ENCODE results near the gene BORCS5.
"Not testable (repeated sequence)": the region's sequence is repeated elsewhere in the genome, so short reads cannot be mapped to it uniquely, and the experiment has no call there.

BORCS5 gene

DNA sequence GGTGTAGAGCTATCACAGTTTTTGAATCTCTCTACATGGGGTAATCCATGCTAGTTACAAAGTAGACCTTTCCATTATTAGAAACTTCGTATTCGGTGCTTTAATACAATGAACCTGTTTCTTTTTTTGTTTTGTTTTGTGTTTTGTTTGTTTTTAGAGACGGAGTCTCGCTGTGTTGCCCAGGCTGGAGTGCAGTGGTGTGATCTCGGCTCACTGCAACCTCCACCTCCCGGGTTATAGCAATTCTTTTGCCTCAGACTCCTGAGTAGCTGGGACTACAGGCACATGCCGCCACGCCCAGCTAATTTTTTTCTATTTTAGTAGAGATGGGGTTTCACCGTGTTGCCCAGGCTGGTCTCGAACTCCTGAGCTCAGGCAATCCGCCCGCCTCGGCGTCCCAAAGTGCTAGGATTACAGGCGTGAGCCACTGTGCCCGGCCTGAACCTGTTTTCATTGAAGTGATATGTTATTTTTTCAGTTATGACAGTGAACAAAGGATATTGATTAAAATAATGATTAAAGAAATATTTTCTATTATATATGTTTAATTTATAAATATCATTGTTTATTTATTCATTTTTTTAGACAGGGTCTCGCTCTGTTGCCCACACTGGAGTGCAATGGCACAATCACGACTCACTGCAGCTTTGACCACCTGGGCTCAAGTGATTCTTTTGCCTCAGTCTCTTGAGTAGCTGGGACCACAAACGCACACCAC is 5.3 kb upstream of the BORCS5 start:
- in situ Hi-C loops (cut with HindIII; ENCODE audit: low sequenced_read_pairs), result not testable (repeated sequence)

DNA sequence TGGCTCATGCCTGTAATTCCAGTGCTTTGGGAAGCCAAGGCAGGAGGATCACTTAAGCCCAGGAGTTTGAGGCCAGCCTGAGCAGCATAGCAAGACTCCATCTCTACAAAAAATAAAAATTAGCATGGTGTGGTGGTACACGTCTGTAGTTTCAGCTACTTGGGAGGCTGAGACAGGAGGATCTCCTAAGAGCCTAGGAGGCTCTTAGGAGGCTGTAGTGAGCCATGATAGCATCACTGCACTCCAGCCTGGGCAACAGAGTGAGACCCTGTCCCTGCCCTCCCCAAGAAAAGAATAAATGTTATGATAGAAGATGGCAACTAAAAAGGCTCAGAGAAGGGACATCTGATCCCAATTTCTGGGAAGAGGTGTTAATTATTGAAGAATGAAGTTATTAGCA is 3.6 kb upstream of the BORCS5 start:
- in situ Hi-C loops (cut with HindIII; ENCODE audit: low sequenced_read_pairs), result no loop called here

DNA sequence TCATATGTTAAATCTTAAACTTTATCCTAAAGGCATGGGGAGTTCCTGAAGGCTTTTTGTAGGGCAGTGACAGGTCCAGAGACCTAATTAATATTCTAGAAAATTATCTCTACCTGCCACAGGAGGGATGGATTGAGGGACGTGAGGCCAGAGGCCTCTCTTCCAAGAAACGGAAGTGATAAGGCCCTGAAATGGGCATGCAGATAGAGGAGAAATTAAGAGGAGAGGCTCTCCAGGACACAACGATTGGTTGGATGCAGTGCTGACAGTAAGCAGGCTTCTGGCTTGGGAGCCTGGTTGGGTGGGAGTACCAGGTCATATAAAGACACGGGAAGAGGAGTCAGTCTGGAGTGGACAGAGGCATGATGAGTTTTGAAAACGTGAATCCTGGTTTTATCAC is 3.1 kb upstream of the BORCS5 start:
- in situ Hi-C loops (cut with HindIII; ENCODE audit: low sequenced_read_pairs), result no loop called here

DNA sequence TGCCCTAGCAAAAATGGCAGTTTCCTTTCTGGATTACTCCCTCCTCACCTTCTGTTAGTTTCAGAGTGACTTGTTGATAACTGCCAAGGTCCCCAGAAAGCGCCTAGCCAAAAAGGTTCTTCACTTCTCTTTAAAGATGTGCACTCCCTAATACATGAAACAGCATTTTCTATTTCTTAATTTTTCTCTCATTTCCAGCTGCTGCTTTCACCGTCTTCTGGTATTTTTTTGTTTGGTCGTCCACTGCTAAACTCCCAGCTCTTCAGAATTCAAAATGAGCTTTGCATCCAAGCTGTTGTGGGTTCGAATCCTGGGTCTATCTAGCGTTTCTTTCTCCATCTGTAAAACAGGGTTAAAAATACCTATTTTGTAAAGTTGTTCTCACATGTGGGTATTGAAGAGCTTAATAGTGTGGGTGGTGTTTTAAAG is 397 bp upstream of the BORCS5 start:
- in situ Hi-C loops (cut with HindIII; ENCODE audit: low sequenced_read_pairs), result no loop called here

DNA sequence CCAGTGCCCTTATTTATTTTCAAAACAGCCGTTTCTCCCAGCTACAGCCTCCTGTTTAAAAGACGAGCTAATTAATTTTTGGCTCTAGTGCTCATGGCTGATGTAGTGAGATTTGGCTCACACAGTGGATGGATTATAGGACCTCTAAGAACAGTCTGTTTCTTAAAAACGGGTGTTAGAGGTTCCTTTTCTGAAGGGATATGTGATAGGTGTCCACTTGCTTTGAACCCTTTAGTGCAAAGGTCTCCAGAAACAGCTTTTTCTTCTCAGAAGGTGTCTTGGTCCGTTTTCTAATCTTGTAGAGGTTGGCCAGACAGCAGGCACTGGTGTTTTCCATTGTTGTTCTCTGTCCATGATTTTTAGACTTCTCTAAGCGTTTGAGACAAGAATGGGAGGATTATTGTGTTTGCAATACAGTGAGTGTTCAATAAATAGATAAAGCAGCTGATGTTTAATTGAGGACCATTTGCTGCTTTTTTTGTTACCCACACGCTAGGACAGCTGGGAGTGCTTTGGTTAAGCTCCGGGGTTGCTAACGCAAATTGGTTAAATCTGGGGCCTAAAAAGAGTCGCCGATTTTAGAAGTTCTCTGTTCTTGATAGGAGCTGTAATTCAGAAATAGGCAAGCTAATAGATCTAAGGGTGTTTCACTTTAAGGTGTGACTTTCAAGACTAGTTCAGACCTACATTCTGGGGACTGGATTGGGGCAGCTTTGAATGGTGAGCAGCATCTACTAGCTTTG is 1.0 kb downstream of the BORCS5 start:
- in situ Hi-C loops (cut with HindIII; ENCODE audit: low sequenced_read_pairs), result no loop called here

DNA sequence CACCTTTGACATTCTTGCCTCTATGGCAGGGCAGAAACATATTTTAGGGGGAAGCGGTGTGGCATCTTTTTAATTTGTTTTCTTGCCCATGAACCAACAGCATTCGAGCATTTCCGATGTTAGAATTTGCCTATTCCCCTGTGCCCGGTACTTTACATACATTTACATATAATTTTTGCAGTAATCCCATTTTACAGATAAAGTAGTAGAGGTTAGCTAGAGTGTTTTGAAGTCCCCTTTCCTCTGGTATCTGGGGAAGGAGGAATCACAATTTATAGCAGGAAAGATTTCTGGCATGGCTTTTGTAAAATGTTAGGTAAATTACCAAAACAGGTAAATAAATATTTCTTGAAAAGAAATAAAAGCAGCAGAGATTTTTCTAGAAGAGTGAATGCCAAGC is 1.6 kb downstream of the BORCS5 start:
- in situ Hi-C loops (cut with HindIII; ENCODE audit: low sequenced_read_pairs), result no loop called here

DNA sequence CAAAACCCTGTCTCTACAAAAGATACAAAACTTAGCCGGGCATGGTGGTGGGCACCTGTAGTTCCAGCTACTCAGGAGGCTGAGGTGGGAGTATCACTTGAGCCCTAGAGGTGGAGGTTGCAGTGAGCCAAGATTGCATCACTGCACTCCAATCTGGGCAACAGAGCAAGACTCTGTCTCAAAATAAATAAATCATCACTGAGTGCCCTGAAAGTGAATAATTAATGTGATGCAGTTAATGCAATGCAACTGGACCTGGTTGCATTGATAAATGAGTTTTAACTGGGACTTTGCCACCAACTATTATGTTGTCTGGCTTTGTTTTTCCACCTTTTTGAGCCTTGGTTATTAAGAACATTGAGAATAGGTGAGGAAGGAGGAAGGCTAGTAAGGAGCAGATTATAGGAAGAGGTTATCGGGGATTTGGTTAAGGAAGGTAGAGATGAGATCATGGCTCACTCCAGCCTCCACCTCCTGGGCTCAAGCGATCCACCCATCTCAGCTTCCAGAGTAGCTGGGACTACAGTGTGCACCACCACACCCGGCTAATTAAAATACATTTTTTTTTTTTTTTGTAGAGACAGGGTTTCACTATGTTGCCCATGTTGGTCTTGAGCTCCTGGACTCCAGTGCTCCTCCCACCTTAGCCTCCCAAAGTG is 8.0 kb downstream of the BORCS5 start:
- in situ Hi-C loops (cut with HindIII; ENCODE audit: low sequenced_read_pairs), result loop anchor here (5.0 kb wide), 1 partner anchor 232 kb away; no protein-coding TSS in a partner anchor

DNA sequence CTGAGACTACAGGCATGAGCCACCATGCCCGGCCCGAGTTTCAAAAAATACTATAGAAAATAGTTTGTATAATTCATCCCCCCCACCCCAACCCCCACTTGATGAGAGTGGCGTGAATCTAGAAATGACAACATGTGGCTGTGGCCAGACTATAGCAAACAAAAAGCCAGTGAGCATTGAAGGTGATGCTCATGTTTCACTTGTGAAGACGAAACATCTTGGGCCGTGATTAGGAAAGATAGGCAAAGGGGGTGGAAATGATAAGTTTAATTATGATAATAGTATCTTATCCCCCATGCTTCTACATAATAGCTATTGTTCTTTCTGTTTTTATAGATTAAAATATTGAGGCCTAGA is 8.5 kb downstream of the BORCS5 start:
- in situ Hi-C loops (cut with HindIII; ENCODE audit: low sequenced_read_pairs), result loop anchor here (5.0 kb wide), 1 partner anchor 232 kb away; no protein-coding TSS in a partner anchor

DNA sequence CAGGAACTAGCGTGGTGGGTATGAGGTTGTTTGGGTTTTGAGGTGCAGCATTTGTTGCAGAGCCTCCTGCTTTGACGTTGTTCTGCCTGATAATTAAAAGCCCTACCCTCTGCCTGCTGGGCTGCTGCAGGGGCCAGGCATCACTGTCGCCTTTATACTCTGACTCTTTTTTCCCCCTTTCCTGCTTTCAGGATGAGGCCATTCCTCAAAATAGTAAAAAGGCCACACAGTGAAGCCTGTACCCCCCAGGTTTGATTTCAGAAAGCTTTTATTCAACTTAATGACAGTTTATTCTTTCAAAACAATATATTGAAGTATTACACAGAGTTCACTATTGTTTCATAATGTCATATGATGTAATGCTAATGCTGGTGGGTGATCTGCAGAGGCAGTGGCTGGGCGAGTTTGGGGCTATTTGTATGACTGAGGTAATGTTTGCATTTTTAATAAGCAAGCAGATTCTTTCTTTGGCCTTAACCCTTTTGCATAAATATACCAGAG is 9.1 kb downstream of the BORCS5 start:
- in situ Hi-C loops (cut with HindIII; ENCODE audit: low sequenced_read_pairs), result loop anchor here (5.0 kb wide), 1 partner anchor 231 kb away; no protein-coding TSS in a partner anchor

DNA sequence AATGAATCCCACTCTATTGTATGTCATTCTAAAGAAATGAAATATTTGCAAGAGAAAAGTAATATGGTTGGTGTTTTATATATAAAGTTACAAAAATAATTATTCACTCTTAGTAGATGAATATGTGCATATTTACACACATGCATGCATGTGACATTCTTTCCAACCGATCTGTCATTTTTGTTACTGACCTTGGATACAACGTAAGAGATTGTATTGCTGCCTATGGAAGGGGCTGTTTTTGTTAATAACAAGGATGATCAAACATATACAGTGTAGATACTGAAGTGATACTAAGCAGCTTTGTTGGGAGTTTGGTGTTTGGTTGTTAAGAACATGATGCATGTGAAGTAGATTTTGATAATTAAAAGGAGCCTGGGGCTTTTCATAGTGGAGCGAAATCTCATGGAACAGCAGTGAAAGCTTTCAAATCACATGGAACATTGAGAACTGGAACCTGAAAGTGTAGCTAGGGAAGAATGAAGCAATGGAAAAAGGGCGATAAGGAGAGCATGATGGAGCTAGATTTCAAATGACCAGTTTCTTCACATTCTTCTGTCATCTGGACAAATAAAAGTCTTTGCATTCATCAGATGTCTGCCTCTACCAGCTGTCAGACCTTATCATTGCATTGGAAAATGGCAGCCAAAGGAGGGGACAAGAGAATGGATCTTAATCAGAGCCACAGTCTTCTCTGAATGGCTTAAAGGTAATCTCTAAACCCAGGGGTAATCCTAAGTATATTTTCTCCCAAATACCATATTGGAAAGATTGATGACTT is 10.0 kb downstream of the BORCS5 start:
- in situ Hi-C loops (cut with HindIII; ENCODE audit: low sequenced_read_pairs), result loop anchor here (5.0 kb wide), 1 partner anchor 230 kb away; no protein-coding TSS in a partner anchor

DNA sequence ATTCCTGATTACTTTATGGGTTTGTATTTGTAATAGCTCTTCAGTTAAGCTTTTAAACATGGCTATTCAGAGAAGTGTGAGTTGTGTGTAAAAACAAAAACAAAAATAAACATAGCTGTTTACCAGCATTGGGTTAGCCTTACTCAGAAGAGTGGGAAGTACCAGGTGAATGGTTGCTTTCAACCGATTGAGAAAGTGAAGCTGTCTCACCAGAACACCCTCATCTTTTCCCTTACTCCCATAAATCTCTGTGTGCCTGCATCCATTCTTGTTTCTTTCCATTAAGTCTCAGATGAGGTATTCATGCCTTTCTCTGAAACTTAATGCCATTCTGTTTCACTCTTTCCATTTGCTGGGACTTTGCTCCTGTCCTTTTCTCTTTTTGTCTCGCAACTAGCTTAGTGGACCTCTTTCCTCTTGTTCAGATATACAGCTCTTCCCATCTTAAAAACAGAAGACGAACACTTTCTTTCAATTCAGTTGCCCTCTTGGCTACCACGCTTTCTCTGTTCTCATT is 10.7 kb downstream of the BORCS5 start:
- in situ Hi-C loops (cut with HindIII; ENCODE audit: low sequenced_read_pairs), result loop anchor here (5.0 kb wide), 1 partner anchor 230 kb away; no protein-coding TSS in a partner anchor

DNA sequence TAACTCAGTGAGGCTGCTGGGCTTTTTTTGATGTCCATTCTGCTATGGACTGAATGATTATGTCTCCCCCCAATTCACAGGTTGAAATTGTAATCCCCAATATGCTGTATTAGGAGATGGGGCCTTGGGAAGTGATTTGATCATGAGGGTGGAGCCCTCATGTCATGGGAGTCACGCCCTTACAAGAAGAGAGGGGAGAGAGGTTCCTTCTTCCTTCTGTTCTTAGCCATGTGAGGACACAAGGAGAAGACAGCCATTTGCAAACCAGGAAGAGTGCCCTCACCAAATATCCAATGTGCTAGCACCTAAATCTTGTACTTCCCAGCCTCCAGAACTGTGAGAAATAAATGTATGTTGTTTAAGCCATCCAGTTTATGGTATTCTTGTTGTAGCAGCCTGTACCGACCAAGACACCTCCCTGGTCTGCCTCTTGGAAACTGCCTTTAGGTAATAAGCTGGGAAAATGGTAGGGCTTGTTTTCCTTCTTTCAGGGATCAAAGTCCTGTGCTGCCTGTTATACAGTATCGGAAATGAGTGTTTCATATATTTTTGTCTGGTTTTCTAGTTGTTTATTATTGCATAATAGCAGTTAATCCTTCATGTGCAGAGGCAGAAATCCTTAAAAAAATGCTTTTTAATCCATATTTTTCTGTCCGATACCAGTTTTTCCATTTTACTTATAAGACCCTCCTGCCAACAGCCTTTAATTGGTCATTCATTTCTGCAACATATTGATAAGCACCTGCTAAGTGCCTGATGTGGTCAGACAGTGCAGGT is 16.3 kb downstream of the BORCS5 start:
- in situ Hi-C loops (cut with HindIII; ENCODE audit: low sequenced_read_pairs), result no loop called here

DNA sequence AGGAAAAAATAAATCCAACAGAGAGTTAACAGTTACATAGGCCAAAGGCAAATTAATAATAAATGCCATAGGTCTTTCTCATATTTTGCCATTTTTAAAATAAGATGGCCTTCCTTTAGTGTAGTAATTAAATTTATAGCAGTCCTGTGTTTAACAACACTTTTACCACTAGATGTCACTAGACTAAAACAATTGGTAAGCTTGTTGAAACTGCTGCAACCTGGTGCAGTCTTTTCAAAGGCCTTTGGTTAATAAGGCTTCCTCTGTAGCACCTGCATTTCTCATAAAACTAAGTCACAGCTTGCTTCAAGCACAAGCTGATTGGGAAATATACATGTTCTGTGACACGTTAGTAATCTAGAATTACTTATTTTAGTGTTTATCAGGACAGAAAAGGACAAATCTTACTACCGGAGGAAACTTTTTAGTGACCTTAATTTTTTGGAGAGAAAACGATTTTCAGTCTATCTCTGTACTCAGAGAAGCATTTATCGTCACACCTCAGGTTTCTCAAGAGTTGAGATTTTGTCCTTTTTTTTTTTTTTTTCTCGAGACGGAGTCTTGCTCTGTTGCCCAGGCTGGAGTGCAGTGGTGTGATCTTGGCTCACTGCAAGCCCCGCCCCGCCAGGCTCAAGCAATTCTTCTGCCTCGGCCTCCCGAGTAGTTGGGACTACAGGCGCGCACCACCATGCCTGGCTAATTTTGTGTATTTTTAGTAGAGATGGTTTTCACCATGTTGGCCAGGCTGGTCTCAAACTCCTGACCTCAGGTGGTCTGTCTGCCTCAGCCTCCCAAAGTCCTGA is 20.0 kb downstream of the BORCS5 start:
- in situ Hi-C loops (cut with HindIII; ENCODE audit: low sequenced_read_pairs), result loop anchor here (25.0 kb wide), 1 partner anchor 285 kb away; no protein-coding TSS in a partner anchor

DNA sequence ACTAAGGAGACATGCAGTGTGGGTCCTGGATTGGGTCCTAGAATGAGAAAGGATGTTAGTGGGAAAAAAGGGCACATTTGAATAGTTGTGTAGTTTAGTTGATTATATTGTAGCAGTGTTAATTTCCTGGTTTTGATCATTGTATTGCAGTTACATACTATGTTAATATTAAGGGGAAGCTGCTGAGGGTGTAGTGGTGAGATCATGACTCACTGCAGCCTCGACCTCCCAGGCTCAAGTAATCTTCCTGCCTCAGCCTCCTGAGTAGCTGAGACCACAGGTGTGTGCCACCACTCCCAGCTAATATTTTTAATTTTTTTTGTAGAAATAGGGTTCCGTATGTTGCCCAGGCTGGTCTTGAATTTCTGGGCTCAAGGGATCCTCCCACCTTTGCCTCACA is 21.7 kb downstream of the BORCS5 start:
- in situ Hi-C loops (cut with HindIII; ENCODE audit: low sequenced_read_pairs), result loop anchor here (25.0 kb wide), 1 partner anchor 284 kb away; no protein-coding TSS in a partner anchor

DNA sequence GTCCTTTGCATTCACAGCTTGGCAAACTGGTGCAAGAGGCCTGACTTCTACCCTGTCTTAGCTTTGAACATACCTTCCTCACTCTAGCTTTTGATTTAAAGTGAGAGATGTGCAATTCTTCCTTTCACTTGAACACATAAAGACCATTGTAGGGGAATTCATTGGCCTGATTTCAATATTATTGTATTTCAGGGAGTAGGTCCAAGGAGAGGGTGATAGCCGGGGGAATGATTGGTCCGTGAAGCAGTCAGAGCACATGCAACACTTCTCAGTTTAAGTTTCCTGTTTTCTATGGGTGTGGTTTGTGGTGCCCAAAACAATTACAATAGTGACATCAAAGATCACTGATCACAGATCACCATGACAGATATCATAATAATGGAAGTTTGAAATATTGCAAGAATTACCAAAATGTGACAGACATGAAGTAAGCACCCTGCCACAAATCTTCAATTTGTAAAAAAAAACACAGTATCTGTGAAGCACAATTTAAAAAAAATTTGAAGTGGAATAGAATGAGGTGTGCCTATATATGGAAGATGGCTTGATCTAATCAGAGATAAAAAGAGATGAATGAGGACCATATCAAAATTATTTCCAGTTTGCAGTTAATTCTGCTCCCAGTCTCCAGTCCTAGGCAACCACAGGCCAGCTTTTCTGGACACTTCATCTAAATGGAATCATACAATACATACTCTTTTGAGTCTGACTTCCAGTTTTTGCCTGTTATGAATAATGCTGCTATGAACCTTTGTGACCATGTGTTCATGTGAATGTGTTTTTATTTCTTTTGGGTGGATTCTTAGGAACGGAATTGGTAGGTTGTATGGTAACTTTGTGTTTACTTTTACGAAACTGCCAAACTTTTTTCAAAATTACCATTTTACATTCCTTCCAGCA is 23.2 kb downstream of the BORCS5 start:
- in situ Hi-C loops (cut with HindIII; ENCODE audit: low sequenced_read_pairs), result loop anchor here (25.0 kb wide), 1 partner anchor 282 kb away; no protein-coding TSS in a partner anchor

DNA sequence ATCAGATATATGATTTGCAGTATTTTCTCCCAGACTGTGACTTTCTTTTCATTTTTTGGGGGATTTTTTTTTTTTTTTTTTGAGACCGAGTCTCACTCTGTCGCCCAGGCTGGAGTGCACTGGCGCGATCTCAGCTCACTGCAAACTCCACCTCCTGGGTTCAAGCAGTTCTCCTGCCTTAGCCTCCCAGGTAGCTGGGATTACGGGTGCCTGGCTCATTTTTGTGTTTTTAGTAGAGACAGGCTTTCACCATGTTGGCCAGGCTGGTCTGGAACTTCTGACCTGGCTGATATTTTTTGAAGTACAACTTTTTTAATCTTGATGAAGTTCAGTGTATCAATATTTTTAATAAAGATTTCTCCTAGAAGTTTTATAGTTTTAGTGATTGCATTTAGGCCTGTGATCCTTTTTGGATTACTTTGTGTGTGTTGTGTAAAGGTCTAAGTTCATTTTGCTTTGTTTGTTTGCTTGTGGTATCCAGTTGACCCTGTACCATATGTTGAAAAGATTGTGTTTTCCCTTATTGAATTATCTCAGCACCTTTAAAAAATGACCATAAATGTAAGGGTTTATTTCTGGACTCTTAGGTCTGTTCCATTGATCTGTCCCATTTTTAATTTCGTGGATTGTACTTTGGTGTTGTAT is 24.2 kb downstream of the BORCS5 start:
- in situ Hi-C loops (cut with HindIII; ENCODE audit: low sequenced_read_pairs), result loop anchor here (25.0 kb wide), 1 partner anchor 281 kb away; no protein-coding TSS in a partner anchor

DNA sequence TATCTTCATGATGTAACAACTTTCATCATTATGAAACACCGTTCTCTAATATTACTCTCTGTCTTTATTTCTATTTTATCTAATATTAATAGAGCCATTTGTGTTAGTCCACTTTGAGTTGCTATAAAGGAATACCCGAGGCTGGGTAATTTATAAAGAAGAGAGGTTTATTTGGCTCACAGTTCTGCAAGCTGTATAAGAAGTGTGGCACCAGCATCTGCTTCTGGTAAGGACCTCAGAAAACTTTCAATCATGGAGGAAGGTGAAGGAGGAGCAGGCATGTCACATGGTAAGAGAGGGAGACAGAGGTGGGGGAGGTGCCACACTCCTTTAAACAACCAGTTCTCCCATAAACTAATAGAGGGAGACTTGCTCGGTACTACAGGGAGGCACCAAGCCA is 25.1 kb downstream of the BORCS5 start:
- in situ Hi-C loops (cut with HindIII; ENCODE audit: low sequenced_read_pairs), result loop anchor here (25.0 kb wide), 1 partner anchor 280 kb away; no protein-coding TSS in a partner anchor
